Thyroid gland (tissue), 4 donors: Measurements from ENCODE around the gene TUBB8B.
"Not testable (repeated sequence)": the region's sequence is repeated elsewhere in the genome, so short reads cannot be mapped to it uniquely, and the experiment has no call there.

Experiments used
- CTCF ChIP-seq, 6 experiments: fragments of 200-600 bp in 3 of 6; fragments of 450-650 bp in 3 of 6; sonication (generic) in 3 of 6; IDR thresholded peaks; one replicate each; pipeline ENCODE4 v1.5.1; 2016 to 2019; ENCODE audit warnings: antibody characterized with exemption in 6 of 6, mild to moderate bottlenecking in 2 of 6, inconsistent platforms in 1 of 6, moderate library complexity in 1 of 6
- POLR2A ChIP-seq, 2 donors: fragments of 450-650 bp; IDR thresholded peaks; one replicate each; pipeline ENCODE4 v1.6.1; 2017; ENCODE audit warnings: antibody characterized with exemption in 2 of 2, mild to moderate bottlenecking in 2 of 2, moderate library complexity in 1 of 2

- not testable (repeated sequence) for TF ChIP-seq CTCF, POLR2A (IDR thresholded peaks at IDR 0.05)
These were observed 36.2 kb downstream of the TUBB8B start for GRCh38 chr18:13177-13576.
